ENCODE data around the gene GNPTG. TPM values are rescaled to one million over a fixed set of nuclear protein-coding genes. Genes with fewer than 3 reads are reported as not detected.

Gene GNPTG
- total RNA-seq, 2 experiments from 2014 or later: 27.6 to 32.0 TPM

- peaks cover 21% of the 10 kb centered on the region for H3K27me3 Mint-ChIP-seq
- peaks cover 31 to 44% of the 10 kb centered on the region in 2 experiments for H3K27me3 ChIP-seq (ENCODE audit: control insufficient read depth in 1 of 2, insufficient read depth in 2 of 2, low read length in 2 of 2)
- DNase-seq (no peak), ATAC-seq (ENCODE audit: poor library complexity) (no peak)
- H3K36me3 Mint-ChIP-seq (ENCODE audit: low read depth): no peaks in the 10 kb centered on the region
- H3K36me3 ChIP-seq (ENCODE audit: insufficient read depth, low read length): no peaks in the 10 kb centered on the region
- intact Hi-C loops (cut with DNase I, micrococcal nuclease): no loop called here
- peaks cover 47% of the 10 kb centered on the region for H3K4me1 ChIP-seq (ENCODE audit: insufficient read depth, low read length)
- H3K27ac ChIP-seq (ENCODE audit: low read depth in 1 of 2, low read length in 2 of 2): no peak overlapping the region
- no peak for TF ChIP-seq CTCF (IDR thresholded peaks at IDR 0.05)
- H3K4me3 ChIP-seq (ENCODE audit: low read length): peak overlapping the region; percentile 28
- ChIA-PET CTCF (interaction anchor here (2.0 kb wide), 1 partner anchor 9 kb away, joined by 5 read pairs; no protein-coding TSS in a partner anchor), POLR2A (no interaction called here)
- H3K9me3 ChIP-seq (ENCODE audit: control insufficient read depth in 1 of 2, insufficient read depth in 1 of 2, low read length in 2 of 2): peaks cover 0 to 39% of the 10 kb centered on the region in 2 experiments
- H3K4me3 Mint-ChIP-seq: no peak overlapping the region
- no peak overlapping the region for H3K27ac Mint-ChIP-seq
- no peaks in the 10 kb centered on the region for H3K9me3 Mint-ChIP-seq
- peaks cover 12% of the 10 kb centered on the region for H3K4me1 Mint-ChIP-seq (ENCODE audit: low read depth)
Measured at GRCh38 chr16:1333854-1334700, 17.7 kb upstream of the GNPTG start.

GRCh38 chr16:1334739-1335138 is 17.0 kb upstream of the GNPTG start:
- Histone ChIP-seq H3K27ac (ENCODE audit: low read depth in 1 of 2, low read length in 2 of 2) (no peak overlapping the region), H3K27me3 (ENCODE audit: control insufficient read depth in 1 of 2, insufficient read depth in 2 of 2, low read length in 2 of 2) (peaks cover 31 to 44% of the 10 kb centered on the region in 2 experiments), H3K4me1 (ENCODE audit: insufficient read depth, low read length) (peaks cover 47% of the 10 kb centered on the region), H3K4me3 (ENCODE audit: low read length) (peak overlapping the region; percentile 28), H3K36me3 (ENCODE audit: insufficient read depth, low read length) (no peaks in the 10 kb centered on the region), H3K9me3 (ENCODE audit: control insufficient read depth in 1 of 2, insufficient read depth in 1 of 2, low read length in 2 of 2) (peaks cover 0 to 38% of the 10 kb centered on the region in 2 experiments)
- intact Hi-C loops (cut with DNase I, micrococcal nuclease): no loop called here
- Mint-ChIP-seq H3K27ac (no peak overlapping the region), H3K4me1 (ENCODE audit: low read depth) (peaks cover 12% of the 10 kb centered on the region), H3K4me3 (peak overlapping the region; percentile 15), H3K36me3 (ENCODE audit: low read depth) (no peaks in the 10 kb centered on the region), H3K9me3 (no peaks in the 10 kb centered on the region), H3K27me3 (peaks cover 21% of the 10 kb centered on the region)
- DNase-seq: no peak
- TF ChIP-seq CTCF (IDR thresholded peaks at IDR 0.05): no peak
- CTCF ChIA-PET: no interaction called here
- ATAC-seq (ENCODE audit: poor library complexity): no peak
- POLR2A ChIA-PET: no interaction called here

GRCh38 chr16:1335211-1335971 is 16.3 kb upstream of the GNPTG start:
- Mint-ChIP-seq H3K4me1 (ENCODE audit: low read depth) (peaks cover 12% of the 10 kb centered on the region), H3K36me3 (ENCODE audit: low read depth) (no peaks in the 10 kb centered on the region), H3K27ac (no peak overlapping the region), H3K9me3 (no peaks in the 10 kb centered on the region), H3K27me3 (peaks cover 21% of the 10 kb centered on the region), H3K4me3 (peak overlapping the region; percentile 15)
- ChIA-PET POLR2A (no interaction called here), CTCF (no interaction called here)
- intact Hi-C loops (cut with DNase I, micrococcal nuclease): no loop called here
- peaks cover 47% of the 10 kb centered on the region for H3K4me1 ChIP-seq (ENCODE audit: insufficient read depth, low read length)
- H3K27ac ChIP-seq (ENCODE audit: low read depth in 1 of 2, low read length in 2 of 2): no peak overlapping the region
- peaks cover 29 to 44% of the 10 kb centered on the region in 2 experiments for H3K27me3 ChIP-seq (ENCODE audit: control insufficient read depth in 1 of 2, insufficient read depth in 2 of 2, low read length in 2 of 2)
- H3K9me3 ChIP-seq (ENCODE audit: control insufficient read depth in 1 of 2, insufficient read depth in 1 of 2, low read length in 2 of 2): peaks cover 0 to 31% of the 10 kb centered on the region in 2 experiments
- TF ChIP-seq CTCF (IDR thresholded peaks at IDR 0.05): no peak
- no peak overlapping the region for H3K4me3 ChIP-seq (ENCODE audit: low read length)
- no peaks in the 10 kb centered on the region for H3K36me3 ChIP-seq (ENCODE audit: insufficient read depth, low read length)
- no peak for ATAC-seq (ENCODE audit: poor library complexity)
- no peak for DNase-seq
